ENCODE data around the gene TMEM61.
A peak's percentile ranks its signal among the peaks of the same experiment; 100 is the strongest.

The TMEM61 gene

DNA sequence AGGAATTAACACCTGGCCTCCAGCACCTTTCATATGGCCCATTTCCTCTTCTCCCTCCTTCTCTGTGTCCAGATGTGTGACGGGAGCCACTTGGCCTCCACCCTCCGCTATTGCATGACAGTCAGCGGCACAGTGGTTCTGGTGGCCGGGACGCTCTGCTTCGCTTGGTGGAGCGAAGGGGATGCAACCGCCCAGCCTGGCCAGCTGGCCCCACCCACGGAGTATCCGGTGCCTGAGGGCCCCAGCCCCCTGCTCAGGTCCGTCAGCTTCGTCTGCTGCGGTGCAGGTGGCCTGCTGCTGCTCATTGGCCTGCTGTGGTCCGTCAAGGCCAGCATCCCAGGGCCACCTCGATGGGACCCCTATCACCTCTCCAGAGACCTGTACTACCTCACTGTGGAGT is 5.6 kb downstream of the TMEM61 start:
- DNase-seq = no peak

DNA sequence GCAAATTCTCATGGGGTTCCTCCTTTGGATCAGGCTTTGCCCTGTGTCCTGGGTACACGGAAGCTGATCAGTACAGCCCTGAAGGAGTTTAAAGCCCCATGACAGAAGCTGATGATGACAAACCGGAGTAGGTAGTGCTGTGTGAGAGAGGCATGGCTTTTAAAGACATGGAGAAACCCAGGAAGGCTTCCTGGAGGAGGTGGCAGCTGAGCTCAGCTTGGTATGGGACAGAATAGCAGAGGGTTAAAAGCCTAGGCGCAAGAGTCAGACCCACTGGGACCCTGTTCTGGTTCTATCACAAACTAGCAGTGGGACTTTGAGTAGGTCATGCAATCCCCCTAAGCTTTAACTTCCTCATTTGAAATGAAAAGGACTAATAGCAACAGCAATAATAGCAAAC is 6.1 kb downstream of the TMEM61 start:
- DNase-seq = no peak

DNA sequence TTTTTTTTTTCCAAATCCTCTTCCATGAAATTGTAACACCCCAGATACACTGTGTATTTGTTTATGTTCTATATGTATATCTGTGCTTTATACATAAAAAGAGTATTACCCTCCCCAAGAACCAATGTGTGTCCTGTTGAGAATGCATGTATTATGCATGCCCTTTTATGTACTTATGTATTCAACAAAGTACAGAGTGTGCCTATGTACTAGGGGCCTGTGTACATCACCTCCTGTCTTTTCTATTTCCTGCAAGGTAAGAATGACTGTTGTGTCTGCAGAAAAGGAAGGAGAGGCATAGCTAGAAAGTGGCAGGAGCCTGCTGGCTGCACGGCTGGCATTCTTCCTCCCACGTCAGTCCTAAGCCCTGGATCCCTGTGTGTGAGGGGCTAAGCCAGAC is 7.0 kb downstream of the TMEM61 start:
- no peak for DNase-seq

DNA sequence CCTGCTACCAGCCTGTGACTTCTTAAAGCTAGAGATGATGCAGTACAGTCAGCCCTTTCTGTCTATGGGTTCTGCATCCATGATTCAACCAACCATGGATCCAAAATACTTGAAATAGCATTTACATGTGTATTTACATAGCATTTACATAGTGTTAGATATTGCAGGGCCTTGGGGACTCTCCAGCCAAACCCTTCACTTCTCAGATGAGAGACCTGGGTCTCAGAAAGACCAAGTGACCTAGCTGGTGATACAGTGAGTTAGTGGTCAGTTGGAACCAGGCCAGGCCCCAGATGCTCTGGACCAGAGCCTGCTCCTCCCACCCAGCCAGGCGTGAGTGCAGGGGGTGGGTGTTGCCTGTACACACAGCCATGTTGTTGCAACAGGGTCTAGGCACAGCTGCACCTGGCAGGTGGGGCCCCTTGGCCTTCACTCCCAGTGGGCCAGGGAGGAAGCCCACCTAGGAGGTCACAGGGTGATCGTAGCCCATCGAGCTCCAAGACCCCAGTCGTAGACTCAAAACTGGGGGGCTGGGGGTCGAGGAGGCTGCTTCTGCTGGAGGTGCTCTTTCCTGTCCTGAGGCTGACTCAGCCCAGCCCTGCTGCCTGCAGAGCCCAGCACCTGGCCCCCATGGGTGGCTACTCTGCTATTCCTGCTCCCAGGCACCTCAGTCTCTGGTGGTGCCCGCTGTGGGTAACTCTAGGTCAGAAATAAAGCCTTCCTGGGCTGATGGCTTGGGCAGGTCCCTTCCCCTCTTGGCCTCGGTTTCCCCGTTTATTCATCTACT is 7.7 kb downstream of the TMEM61 start:
- no peak for DNase-seq

DNA sequence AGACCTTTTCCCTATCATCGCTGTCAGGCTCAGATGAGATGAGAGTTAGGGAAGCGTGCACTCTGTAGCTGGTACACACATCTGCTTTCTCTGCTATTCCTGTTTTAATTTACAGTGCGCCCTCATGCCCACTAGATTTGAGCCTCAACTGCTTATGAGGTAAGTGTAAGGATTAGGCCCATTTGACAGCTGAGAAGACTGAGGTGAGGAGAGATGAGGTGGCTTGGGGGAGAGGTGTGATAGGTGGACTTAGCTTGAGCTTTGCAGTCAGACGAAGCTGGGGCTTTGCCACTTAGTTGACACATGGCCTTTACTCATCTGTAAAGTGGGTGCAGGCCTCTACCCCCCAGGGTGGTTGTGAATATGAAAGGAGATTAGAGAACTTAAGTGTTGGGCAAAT is 8.5 kb downstream of the TMEM61 start:
- DNase-seq = no peak

DNA sequence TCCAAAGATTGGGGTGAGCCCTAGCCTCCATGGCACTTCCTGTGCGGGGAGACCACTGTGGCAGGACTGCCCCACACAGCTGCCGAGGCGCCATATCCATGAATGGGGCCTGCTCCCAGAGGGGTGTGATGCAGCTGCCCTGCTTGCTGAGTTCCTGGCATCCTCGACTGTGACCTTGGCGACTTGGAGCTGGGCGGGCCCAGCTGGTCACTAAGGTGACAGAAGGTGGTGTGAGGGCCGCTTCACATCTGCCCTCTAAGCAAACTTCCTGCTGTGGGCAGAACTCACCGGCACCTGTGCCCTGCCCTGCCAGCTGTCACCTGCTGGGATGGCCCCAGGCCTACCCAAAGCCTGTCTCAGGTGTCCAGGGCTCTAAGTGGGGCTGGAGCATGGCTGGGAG is 9.0 kb downstream of the TMEM61 start:
- DNase-seq = no peak

DNA sequence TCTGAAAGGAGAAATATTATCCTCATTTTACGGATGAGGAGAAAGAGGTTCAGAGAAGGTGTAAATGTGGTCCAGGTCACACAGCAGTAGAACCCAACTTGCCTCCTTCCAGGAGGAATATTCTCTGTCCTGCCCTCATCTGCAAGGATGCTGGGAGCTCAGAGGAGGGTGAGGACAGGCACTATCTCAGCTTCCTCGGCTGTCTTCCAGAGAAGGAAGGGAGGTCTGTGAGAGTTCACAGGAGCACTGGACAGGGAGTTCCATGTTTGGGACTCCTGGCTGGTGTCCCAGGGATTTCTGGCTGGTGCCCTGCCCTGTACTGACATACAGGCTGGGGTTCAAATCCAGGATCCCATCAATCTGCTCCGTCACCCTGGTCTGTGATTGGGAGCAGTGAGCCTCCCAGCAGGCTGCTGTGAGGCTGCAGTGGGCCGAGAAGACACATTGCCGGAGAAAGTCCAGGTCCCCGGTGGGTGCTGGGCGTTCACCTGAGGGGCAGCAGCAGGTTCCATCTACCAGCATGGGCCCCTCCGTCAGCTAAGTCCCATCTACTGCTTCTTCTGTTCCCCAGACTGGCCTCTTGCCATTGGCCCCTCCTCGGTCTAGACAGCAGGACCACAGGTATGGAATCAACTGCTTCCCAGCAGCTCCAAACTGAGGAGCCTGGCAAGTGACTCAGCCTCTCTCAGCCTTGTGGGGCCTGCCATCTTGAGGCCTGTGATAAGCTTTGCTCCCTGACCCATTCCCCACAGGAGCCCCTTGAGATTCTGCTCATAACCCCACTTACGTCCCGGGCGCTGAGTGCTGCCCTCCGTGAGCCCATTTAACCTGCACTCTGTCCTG is 9.8 kb downstream of the TMEM61 start:
- no peak for DNase-seq

DNA sequence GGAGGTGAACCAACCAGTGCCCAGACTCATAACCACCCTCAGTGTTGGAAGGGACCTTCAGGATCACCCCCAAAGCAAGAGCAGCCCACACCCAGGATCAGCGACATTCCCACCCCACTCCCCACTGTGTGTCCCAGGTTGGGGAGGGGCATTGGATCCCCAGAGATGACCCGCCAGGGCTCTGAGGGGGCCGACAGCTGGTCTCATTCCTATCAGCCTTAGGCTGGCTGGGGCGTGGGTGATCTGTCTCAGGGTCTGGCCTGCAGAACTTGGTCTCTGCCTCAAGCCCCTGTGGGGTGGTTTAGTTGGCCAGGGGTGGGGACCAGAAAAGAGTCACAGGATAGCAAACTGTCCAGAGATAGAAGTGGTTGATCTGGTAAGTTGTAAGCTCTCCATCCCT is 10.5 kb downstream of the TMEM61 start:
- DNase-seq = no peak

DNA sequence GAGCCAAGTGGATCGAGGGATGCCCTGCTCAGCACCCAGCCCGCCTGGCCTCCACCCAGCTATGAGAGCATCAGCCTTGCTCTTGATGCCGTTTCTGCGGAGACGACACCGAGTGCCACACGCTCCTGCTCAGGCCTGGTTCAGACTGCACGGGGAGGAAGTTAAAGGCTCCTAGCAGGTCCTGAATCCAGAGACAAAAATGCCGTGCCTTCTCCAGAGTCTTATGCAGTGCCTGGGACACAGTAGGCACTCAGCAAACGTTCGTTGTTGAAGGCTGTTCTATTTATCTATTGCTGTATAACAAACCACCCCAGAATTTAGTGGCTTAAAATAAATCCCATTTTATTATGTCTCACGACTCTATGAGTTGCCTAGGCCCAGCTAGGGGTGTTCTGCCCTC is 11.5 kb downstream of the TMEM61 start:
- DNase-seq = no peak

DNA sequence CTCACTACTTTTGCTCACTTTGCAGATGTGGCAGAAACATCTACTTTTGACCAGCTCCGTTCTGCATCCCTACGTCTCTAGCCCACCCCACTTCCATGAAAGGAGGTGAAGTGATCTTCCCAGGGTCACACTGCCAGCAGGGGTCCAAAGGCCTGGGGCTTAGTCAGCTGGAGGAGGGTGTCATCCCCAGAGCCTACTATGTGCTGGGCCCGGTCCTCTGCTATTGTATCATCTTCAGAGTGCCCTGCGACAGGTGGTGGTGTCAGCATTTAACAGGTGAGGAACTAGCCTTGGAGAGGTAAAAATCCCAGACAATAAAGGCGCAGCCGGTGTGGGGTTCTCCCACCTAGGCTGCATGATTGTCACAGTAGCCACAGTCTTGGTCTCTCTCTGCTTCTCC is 12.7 kb downstream of the TMEM61 start:
- no peak for DNase-seq

DNA sequence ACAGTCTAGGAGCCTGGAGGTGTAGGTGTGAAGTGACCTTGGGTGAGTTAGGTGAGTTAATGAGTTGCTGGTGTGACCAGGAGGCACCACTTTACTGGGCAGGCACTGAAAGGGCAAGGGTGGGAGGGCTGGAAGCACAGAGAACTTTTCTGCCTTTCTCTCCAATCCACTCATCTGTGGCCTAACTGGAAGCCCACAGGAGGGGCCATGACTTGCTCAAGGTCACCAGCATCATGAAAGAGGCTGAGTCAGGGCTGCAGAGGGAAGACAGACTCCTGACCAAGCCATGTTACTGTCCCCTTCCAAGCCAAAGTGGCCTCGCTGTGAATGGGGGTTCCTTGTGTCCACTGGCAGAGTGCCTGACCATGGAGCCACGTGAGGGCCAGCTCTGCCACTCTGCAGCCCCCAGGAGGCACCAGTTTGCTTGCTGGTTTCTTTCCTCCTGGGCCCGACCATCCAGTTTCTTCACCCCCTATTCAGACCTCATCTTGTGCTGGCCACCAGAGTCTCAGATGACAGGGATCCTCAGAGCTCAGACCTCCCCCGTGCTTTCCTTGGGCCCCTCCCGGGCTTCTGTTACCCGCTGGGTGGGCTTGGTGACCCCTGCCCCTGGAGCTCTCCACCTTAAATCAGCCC is 14.0 kb downstream of the TMEM61 start:
- no peak for DNase-seq

DNA sequence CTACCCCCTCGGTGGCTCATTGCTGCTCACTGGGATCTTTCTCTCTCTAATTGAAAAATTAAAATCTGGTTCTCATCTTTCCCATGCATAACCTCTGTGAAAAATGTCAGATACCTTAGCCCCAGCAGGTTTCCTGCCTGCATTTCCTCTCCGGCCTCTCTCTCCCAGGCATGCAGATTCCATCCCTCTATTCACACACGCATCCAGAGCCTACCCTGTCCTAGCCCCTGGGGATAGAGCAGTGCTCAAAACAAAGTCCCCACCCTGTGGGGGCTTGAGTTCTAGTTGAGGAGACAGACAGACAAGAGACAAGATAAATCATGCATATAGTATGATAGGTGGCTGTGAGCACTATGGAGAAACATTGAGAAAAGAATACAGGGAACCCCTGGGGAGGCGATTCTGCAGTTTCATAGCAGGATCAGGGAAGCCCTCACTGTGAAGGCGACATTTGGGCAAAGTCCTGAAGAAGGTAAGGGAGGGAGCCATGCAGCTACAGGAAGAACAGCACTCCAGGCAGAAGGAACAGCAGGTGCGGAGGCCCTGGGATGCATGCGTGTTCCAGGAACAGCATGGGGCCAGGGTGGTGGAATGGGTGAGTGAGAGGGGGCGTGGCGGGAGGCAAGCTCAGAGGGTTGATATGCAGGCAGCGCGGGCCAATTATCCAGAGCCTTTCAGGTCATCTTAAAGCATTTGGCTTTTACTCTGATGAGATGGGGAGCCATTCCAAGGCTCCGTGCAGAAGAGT is 14.8 kb downstream of the TMEM61 start:
- DNase-seq = no peak

DNA sequence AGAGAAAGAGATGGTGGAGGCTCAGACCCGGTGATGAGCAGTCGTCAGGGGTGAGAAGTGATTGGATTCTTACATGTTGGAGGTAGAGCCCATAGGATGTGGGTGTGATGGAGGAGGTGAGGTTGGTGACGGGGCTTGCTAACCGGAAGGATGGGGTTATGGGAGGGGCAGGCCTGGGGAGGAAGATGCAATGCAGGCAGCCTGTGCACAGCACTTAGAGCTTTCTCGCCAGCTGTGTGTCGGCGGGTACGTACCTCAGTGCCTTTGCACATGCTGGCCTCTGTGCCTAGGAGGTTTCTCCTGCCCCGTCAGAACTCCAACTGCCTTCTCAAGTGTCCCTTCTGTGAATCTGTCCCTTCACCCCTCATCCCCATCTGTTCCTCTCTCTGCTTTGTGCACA is 15.4 kb downstream of the TMEM61 start:
- peak; percentile 26 for DNase-seq

DNA sequence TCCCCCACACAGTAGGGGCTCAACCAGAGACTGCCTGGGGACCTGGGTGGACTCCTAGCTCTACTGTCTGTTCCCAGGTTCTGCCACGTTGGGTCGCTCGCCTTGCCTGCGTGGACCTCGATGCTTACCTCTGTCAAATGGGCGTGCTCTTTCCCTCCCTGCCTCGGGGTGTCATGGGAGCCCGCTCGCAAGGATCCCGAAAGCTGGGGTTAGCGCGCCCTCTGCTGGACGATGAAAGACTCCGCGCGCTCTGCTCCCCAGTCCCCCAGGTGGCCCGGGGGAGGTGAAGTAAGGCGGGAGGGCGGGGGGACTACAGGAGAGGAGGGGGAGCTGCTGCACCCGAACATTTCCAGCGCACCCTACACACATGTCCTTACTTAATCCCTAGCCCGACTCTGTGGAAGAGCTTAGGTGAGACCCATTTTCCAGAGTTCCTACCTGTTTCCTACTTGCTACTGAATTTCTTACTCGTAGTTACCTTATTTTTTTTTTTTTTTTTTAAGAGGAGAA is 16.0 kb downstream of the TMEM61 start:
- DNase-seq = peak; percentile 85

DNA sequence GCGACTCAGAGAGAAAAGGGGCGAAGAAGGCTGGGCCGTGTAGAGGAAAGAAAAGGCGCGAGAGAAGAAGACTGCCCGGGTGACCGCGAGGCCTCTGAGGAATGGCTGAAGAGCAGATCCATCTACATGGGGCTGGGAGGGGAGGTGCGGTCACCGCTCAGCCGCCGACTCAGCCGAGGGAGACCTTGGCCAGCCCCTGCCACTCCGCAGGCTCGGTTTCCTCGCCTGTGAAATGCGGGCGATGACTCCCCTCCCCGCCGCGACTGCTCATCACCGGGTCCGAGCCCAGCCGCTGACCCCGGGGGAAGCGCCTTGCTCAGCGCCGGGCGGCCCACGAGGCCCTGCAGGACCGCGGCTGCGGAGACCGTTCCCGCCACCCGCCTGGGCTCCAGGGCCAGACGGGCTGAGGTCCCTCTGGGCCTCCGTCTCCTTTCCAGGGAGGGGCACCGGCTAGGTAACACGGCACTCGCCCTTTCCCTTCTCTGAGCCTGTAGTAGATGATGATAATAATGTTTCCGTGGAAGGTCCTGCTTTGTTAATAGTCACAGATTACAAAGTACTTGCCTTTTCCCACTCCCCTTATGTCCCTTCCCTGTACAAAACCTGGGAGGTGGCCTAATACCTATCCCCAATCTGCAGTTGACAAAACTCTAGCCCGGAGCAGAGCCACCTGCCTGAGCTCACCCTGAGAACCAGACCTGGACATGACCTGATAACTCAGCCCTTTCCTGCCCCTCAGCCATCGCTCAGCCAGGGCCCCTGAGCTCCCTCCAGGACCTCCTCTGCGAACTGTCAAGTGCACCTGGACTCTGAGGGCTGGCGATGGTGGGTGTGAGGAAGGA is 16.7 kb downstream of the TMEM61 start:
- no peak for DNase-seq

DNA sequence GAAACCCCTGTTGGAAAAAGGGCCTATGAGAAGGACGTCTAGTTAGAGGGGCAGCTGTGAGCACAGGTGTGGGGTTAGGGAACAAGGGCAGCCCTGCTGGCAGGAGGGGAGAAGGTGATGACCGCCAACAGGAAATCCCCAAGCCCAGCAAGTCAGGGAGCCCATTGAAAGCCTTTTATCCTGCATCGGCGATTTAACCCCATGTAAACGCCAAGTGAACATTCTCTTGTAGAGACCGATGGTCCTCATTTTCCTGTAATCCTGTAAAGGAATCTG is 17.2 kb downstream of the TMEM61 start:
- no peak for DNase-seq

DNA sequence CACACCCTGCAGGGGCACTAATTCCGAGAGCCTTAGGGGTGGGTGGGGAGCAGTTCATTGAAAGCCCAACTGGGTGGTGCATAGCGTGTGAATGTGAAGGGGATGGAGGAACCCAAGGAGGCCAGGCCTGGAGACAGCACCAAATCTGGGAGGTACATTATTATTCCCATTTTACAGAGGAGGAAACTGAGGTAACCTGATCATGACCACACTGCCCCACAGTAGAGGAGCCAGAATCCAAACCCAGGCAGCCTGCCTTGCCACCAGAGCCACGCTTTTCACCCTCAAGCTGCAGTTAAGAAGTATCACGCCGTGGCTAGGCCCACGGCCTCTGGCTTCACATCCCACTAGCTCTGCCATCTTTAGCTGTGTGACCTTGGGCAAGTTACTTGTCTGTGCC is 17.7 kb downstream of the TMEM61 start:
- DNase-seq = no peak

DNA sequence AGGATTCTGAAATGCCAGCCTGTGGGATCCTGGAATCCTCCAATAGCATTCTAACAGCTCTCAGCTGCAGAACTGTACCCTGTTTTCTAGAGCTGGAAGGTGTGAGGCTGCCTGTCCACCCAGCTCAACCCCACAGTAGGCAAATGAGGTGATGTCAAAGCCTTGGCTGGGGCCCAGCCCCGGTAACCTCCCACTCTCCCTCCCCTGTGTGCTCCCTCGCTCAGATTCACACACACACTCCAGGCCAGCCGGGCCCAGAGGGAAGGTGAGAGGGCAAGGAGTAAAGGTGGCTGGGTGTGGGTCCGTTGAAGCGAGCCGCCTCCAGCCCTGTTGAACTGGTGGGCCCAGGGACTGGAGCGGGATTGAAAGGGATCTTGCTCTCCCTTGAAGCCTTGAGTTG is 18.2 kb downstream of the TMEM61 start, which contains the start of gene BSND:
TSS of gene BSND (plus strand) at position 257 of the 400 bp plus-strand sequence. CDS start 254 bp downstream, outside the sequence.
- no peak for DNase-seq

DNA sequence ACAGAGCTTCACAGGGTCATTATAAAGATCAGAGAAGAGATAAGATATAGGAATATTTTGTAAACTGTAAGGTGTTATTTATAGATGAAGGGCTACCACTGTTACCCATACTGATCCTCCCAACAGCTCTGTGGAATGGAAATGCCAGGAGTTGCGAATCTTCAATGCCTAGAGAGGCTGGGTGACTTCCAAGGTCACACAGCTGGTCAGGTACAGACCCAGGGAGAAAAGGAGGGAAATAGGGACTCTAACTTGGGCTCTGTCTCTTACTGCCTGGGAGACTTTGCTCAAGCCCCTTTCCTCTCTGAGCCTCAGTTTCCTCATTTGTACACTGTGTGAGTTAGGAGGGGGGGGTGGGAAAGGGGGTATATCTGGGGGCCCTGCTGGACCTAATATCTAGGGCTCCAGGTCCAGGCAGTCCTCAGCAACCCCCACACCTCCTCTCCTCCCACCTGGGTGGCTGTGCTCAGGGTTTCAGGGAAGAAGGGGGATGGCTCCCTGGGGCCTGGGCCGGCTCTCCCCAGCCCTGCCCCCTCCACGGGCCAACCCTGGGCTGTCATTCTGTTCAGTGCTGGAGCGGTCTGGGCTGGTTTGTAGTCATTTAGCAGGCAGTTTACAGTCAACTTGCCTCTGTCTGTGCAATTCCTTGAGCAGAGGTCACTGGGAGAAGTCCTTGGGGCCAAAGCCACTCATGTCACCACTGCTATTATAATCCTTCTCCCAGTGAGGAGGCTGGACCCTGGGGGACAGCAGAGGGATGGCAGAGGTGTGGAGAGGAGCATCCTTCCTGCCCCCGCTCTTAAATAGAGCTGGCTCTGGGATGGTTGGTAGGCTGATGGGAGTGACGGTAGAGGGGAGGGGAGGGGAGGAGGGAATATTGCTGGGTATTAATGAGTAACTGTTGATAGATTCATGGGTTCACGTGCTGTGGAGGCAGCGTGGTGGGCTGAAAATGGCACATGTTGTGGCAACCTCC is 20.0 kb downstream of the TMEM61 start:
- no peak for DNase-seq

DNA sequence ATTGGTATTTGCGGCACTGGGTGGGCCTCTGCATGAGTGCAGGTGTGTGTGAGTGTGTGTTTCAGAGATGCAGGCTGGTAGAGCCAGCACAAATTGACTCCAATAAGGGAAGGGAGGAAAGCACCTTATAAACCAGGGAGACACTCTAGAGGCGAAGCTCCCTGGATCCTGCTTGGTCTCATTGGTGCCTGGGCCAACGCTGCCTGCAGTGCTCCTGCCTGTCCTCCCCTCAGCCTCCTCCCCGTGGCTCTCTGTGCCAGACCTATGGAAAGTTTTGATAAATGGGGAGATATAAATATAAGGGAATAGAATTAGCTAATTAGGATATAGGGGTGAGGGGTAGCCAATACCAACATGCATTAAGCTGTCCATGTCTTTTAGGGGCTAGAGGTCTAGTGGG is 20.9 kb downstream of the TMEM61 start:
- DNase-seq = no peak

DNA sequence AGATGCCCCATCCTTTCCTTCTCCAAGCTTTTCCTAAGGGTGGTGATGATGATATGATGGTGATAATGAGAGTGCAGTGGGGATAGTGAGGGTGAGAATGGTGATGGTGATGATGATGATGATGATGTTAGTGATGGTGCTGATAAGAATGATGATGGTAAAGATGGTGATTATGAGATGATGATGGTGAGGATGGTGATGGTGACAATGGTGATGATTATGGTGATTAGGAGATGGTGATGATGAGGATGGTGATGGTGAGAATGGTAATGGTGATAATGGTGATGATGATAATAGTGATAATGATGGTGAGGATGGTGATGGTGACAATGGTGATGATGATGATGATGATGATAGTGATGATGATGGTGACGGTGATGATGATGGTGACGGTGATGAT is 22.3 kb downstream of the TMEM61 start:
- no peak for DNase-seq
